Neutrophil (primary cell): ENCODE results near the gene RETSAT.

ENCODE experiments used
- H3K27ac ChIP-seq: fragments of 200-600 bp; sonication (generic); 2 replicates; pipeline ENCODE4 v1.5.1; 2016; ENCODE audit warnings: mild to moderate bottlenecking, moderate library complexity
- H3K27me3 ChIP-seq: fragments of 200-600 bp; sonication (generic); 2 replicates; pipeline ENCODE4 v1.6.0; 2016; ENCODE audit warnings: mild to moderate bottlenecking
- H3K36me3 ChIP-seq: fragments of 200-600 bp; sonication (generic); 2 replicates; pipeline ENCODE4 v1.5.1; 2017
- H3K4me1 ChIP-seq, 2 experiments: fragments of 200-600 bp in 1 of 2; sonication (generic) in 1 of 2; 1 replicate in 1 of 2; 2 replicates in 1 of 2; pipeline versions ENCODE4 v1.5.1 to v1.6.1; 2013 to 2016; ENCODE audit warnings: low read depth in 1 of 2, low read length in 1 of 2, mild to moderate bottlenecking in 1 of 2, moderate library complexity in 1 of 2; ENCODE audit not compliant: control insufficient read depth in 1 of 2, insufficient read depth in 1 of 2
- H3K4me3 ChIP-seq, 2 experiments: fragments of 200-600 bp in 1 of 2; sonication (generic) in 1 of 2; 1 replicate in 1 of 2; 2 replicates in 1 of 2; pipeline ENCODE4 v1.5.1; 2013 to 2016; ENCODE audit warnings: low read depth in 1 of 2, low read length in 1 of 2, mild to moderate bottlenecking in 1 of 2, moderate library complexity in 1 of 2
- H3K9me3 ChIP-seq: fragments of 200-600 bp; sonication (generic); 2 replicates; pipeline ENCODE4 v1.5.1; 2016
- CTCF ChIP-seq: fragments of 200-600 bp; sonication (generic); IDR thresholded peaks from 2 replicates; pipeline ENCODE4 v1.5.1; 2016; ENCODE audit warnings: antibody characterized with exemption

RETSAT gene

DNA sequence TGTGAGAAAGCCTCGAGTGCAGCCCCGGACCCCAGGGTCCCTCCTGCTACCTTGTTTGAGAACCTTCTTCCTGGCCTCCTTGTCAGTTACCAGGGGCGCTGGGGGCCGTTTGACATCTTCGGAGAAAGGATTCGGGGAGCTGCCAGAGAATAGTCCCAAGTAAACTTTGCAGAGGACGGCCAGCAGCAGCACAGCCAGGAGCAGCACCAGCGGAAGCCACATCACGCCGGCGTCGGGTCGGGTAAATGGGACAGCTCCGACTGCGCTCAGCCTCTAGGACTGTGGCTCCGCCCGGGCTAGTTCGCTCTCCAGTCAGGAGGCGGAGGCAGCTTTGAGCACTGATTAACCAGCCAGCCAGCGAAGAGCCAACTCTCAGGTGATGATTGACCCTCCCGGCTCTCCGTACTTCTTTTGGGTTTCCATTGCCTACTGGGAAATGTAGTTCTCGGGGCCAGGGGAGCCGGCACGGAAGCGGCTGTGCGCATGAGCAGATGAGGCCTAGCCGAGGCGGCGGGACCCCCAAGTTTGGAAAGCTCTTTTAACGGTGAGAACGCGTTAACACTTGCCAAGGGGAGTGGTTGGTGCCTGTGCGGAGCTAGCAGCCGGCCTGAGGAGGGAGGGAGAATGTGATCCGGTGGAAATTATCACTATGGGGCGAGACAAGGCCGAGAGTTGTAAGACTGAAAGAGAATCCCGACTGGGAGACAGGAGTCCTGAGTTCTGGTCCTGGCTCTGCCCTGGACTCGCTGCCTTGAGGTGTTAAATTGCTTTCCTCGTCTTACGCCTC is at the start of gene RETSAT, which contains the start of gene ELMOD3:
TSS of gene RETSAT (minus strand) at position 243 of the 787 bp plus-strand sequence. CDS start at position 222, 21 bp downstream.
TSS of gene ELMOD3 (plus strand) at position 484 of the 787 bp plus-strand sequence. CDS start 2,430 bp downstream, outside the sequence.
- peaks cover 21 to 27% of the 10 kb centered on the region in 2 experiments for H3K4me1 ChIP-seq
- H3K36me3 ChIP-seq, result peaks cover 22% of the 10 kb centered on the region
- H3K9me3 ChIP-seq, result no peaks in the 10 kb centered on the region
- peak; percentile 45 for TF ChIP-seq CTCF
- no peaks in the 10 kb centered on the region for H3K27me3 ChIP-seq
- peak within 1 kb of the TSS; percentile 67 to 78 for H3K4me3 ChIP-seq
- peak within 1 kb of the TSS; percentile 86 for H3K27ac ChIP-seq

DNA sequence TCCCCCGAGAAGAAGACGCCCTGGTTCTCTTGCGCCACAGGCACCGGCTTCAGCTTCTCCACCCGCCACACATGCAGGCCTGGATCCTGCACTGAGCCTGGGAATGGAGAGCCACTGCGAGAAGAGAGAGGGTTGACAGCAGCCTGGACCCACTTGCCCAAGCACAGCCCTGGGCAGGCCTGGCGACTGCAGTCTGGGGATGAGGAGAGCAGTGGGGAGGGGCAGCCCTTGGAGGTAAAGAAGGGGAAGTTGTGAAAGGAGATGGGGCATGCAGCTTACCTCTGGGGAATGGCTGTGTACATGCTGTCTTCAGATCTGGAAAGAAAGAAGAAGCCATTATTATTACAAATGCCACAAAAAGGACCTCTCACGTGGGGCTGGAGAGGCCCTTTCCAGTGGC is 47.5 kb upstream of the RETSAT start:
- Histone ChIP-seq H3K4me1 (peaks cover 51 to 53% of the 10 kb centered on the region in 2 experiments), H3K4me3 (peak overlapping the region in 1 of 2 experiments; percentile 27), H3K27ac (peak overlapping the region; percentile 72), H3K36me3 (peaks cover 49% of the 10 kb centered on the region), H3K27me3 (no peaks in the 10 kb centered on the region), H3K9me3 (no peaks in the 10 kb centered on the region)
- TF ChIP-seq CTCF, result no peak

GRCh38 chr2:85401464-85401805 is 47.1 kb upstream of the RETSAT start:
- H3K9me3 ChIP-seq, result no peaks in the 10 kb centered on the region
- no peak for TF ChIP-seq CTCF
- H3K4me1 ChIP-seq, result peaks cover 47 to 49% of the 10 kb centered on the region in 2 experiments
- H3K27me3 ChIP-seq, result no peaks in the 10 kb centered on the region
- H3K4me3 ChIP-seq, result peak overlapping the region in 1 of 2 experiments; percentile 27
- peaks cover 53% of the 10 kb centered on the region for H3K36me3 ChIP-seq
- H3K27ac ChIP-seq, result peak overlapping the region; percentile 72

GRCh38 chr2:85400541-85401463 is 46.5 kb upstream of the RETSAT start:
- no peak overlapping the region for H3K4me3 ChIP-seq
- peaks cover 59% of the 10 kb centered on the region for H3K36me3 ChIP-seq
- H3K4me1 ChIP-seq, result peaks cover 41 to 43% of the 10 kb centered on the region in 2 experiments
- peak overlapping the region; percentile 72 for H3K27ac ChIP-seq
- TF ChIP-seq CTCF, result no peak
- no peaks in the 10 kb centered on the region for H3K27me3 ChIP-seq
- no peaks in the 10 kb centered on the region for H3K9me3 ChIP-seq

GRCh38 chr2:85400023-85400422 is 45.7 kb upstream of the RETSAT start:
- Histone ChIP-seq H3K36me3 (peaks cover 67% of the 10 kb centered on the region), H3K4me3 (no peak overlapping the region), H3K27me3 (no peaks in the 10 kb centered on the region), H3K27ac (no peak overlapping the region), H3K9me3 (no peaks in the 10 kb centered on the region), H3K4me1 (peaks cover 33 to 35% of the 10 kb centered on the region in 2 experiments)
- TF ChIP-seq CTCF, result no peak
